H1 (cell line): ENCODE measurements around the gene CD47. TPM values are rescaled to one million over a fixed set of nuclear protein-coding genes. Genes with fewer than 3 reads are reported as not detected.

Source experiments
- CTCF ChIA-PET: fragments of 300-600 bp; sonication (Branson Sonifier 250); formaldehyde crosslinking; loops from one replicate; lab custom pipeline; 2021; ENCODE audit not compliant: partially characterized antibody; lab: Charles Lee
- POLR2A ChIA-PET: fragments of 300-600 bp; sonication (Branson Sonifier 250); formaldehyde crosslinking; loops from one replicate; lab custom pipeline; 2021; ENCODE audit warnings: inconsistent platforms; ENCODE audit not compliant: partially characterized antibody; lab: Charles Lee
- DNase-seq, 2 experiments: peaks; one replicate each; pipeline versions ENCODE4 v3.0.0 to v3.0.0-alpha.2; 2010 to 2022; ENCODE audit warnings: low spot score in 2 of 2, low read depth in 1 of 2, mixed read lengths in 1 of 2
- FAIRE-seq: peaks from 2 replicates; lab custom pipeline; 2011; peaks lifted over from hg19 to GRCh38; lab: Jason Lieb, UNC
- H2AFZ ChIP-seq: 2 replicates; pipeline ENCODE4 v1.8.1; 2012; ENCODE audit warnings: low read length, inconsistent platforms
- H2AK5ac ChIP-seq: 2 replicates; pipeline ENCODE4 v1.6.1; 2013; ENCODE audit warnings: low read depth, low read length
- H2BK120ac ChIP-seq: replicated peaks from 2 replicates; pipeline ENCODE3; 2013; ENCODE audit warnings: low read depth, low read length, inconsistent platforms
- H2BK12ac ChIP-seq: 2 replicates; pipeline ENCODE4 v1.6.1; 2013; ENCODE audit warnings: low read depth, low read length
- H2BK15ac ChIP-seq: 2 replicates; pipeline ENCODE4 v1.6.1; 2013; ENCODE audit warnings: low read length
- H2BK20ac ChIP-seq: 2 replicates; pipeline ENCODE4 v1.6.1; 2013; ENCODE audit warnings: low read length
- H2BK5ac ChIP-seq: 2 replicates; pipeline ENCODE4 v1.6.1; 2013; ENCODE audit warnings: low read depth, low read length
- H3K14ac ChIP-seq: 2 replicates; pipeline ENCODE4 v1.6.1; 2013; ENCODE audit warnings: inconsistent platforms; ENCODE audit not compliant: insufficient read length
- H3K18ac ChIP-seq: 2 replicates; pipeline ENCODE4 v1.6.1; 2013; ENCODE audit warnings: low read length; ENCODE audit errors: extremely low read depth
- H3K23ac ChIP-seq: 2 replicates; pipeline ENCODE4 v1.6.1; 2013; ENCODE audit warnings: inconsistent platforms; ENCODE audit not compliant: insufficient read length
- H3K23me2 ChIP-seq: 2 replicates; pipeline ENCODE4 v1.6.1; 2013; ENCODE audit warnings: low read depth, low read length
- H3K27ac ChIP-seq: 2 replicates; pipeline ENCODE4 v1.6.1; 2011; ENCODE audit warnings: low read depth, low read length, inconsistent platforms
- H3K27me3 ChIP-seq, 4 experiments: replicated peaks in 1 of 4; 1 replicate in 1 of 4; 2 replicates in 3 of 4; pipeline versions ENCODE4 v1.6.1 to v1.8.1; 2011 to 2013; ENCODE audit warnings: low read length in 3 of 4, mild to moderate bottlenecking in 3 of 4, inconsistent platforms in 2 of 4, mixed read lengths in 2 of 4, moderate library complexity in 1 of 4; ENCODE audit not compliant: control insufficient read depth in 3 of 4, insufficient read depth in 3 of 4; ENCODE audit errors: extremely low read depth in 1 of 4
- H3K36me3 ChIP-seq, 4 experiments: 2 replicates each; pipeline versions ENCODE4 v1.6.1 to v1.8.1; 2011 to 2013; ENCODE audit warnings: mild to moderate bottlenecking in 4 of 4, low read length in 3 of 4, moderate library complexity in 2 of 4, control low read depth in 1 of 4, inconsistent platforms in 1 of 4; ENCODE audit not compliant: insufficient read depth in 4 of 4, control insufficient read depth in 2 of 4
- H3K4ac ChIP-seq: replicated peaks from 2 replicates; pipeline ENCODE3; 2013; ENCODE audit warnings: low read length, low read depth, mixed read lengths, inconsistent platforms; ENCODE audit not compliant: insufficient read length
- H3K4me1 ChIP-seq, 4 experiments: replicated peaks in 1 of 4; 1 replicate in 1 of 4; 2 replicates in 3 of 4; pipeline versions ENCODE4 v1.6.1 to v1.8.1; 2011 to 2013; ENCODE audit warnings: low read length in 3 of 4, inconsistent platforms in 2 of 4, mixed read lengths in 1 of 4; ENCODE audit not compliant: insufficient read depth in 4 of 4, control insufficient read depth in 3 of 4
- H3K4me2 ChIP-seq, 2 experiments: 2 replicates each; pipeline versions ENCODE4 v1.6.1 to v1.8.1; 2011 to 2013; ENCODE audit warnings: low read depth in 2 of 2, low read length in 2 of 2, control low read depth in 1 of 2, inconsistent platforms in 1 of 2, mild to moderate bottlenecking in 1 of 2; ENCODE audit not compliant: insufficient read depth in 1 of 2
- H3K4me3 ChIP-seq, 4 experiments: fragments of 200-600, 300-600 bp in 1 of 4; sonication (generic), shearing (Covaris generic), sonication (Bioruptor Twin) in 1 of 4; 2 replicates each; pipeline versions ENCODE4 v1.5.1 to v1.8.1; 2011 to 2016; ENCODE audit warnings: low read length in 4 of 4, low read depth in 3 of 4, control low read depth in 2 of 4, inconsistent platforms in 2 of 4, mild to moderate bottlenecking in 2 of 4, mixed read lengths in 1 of 4, moderate library complexity in 1 of 4; ENCODE audit not compliant: insufficient read depth in 2 of 4; ENCODE audit errors: extremely low read depth in 1 of 4
- H3K56ac ChIP-seq: replicated peaks from 2 replicates; pipeline ENCODE3; 2013; ENCODE audit warnings: low read depth, mild to moderate bottlenecking, mixed read lengths, low read length, inconsistent platforms; ENCODE audit not compliant: insufficient read length
- H3K79me1 ChIP-seq: 2 replicates; pipeline ENCODE4 v1.6.1; 2013; ENCODE audit warnings: low read depth, low read length, control low read depth
- H3K79me2 ChIP-seq, 2 experiments: 2 replicates each; pipeline versions ENCODE4 v1.6.1 to v1.8.1; 2012 to 2013; ENCODE audit warnings: low read length in 2 of 2, mild to moderate bottlenecking in 2 of 2, inconsistent platforms in 1 of 2; ENCODE audit not compliant: insufficient read depth in 2 of 2, control insufficient read depth in 1 of 2
- H3K9ac ChIP-seq, 4 experiments: replicated peaks in 1 of 4; 1 replicate in 1 of 4; 2 replicates in 3 of 4; pipeline versions ENCODE4 v1.6.1 to v1.8.1; 2011 to 2013; ENCODE audit warnings: low read depth in 3 of 4, low read length in 3 of 4, control low read depth in 2 of 4, mild to moderate bottlenecking in 2 of 4, moderate library complexity in 2 of 4, inconsistent platforms in 1 of 4; ENCODE audit errors: extremely low read depth in 1 of 4
- H3K9me3 ChIP-seq, 2 experiments: 2 replicates each; pipeline versions ENCODE4 v1.6.1 to v1.8.1; 2012 to 2013; ENCODE audit warnings: mild to moderate bottlenecking in 2 of 2, moderate library complexity in 2 of 2, control low read depth in 1 of 2, inconsistent platforms in 1 of 2, low read depth in 1 of 2, low read length in 1 of 2, mixed read lengths in 1 of 2; ENCODE audit not compliant: insufficient read depth in 2 of 2
- H4K20me1 ChIP-seq, 2 experiments: replicated peaks in 1 of 2; 2 replicates each; pipeline versions ENCODE3 to v1.8.1; 2011 to 2013; ENCODE audit warnings: inconsistent platforms in 2 of 2, low read length in 2 of 2, mild to moderate bottlenecking in 1 of 2; ENCODE audit not compliant: insufficient read depth in 2 of 2, control insufficient read depth in 1 of 2
- H4K5ac ChIP-seq: 2 replicates; pipeline ENCODE4 v1.6.1; 2013; ENCODE audit warnings: low read length, low read depth, mixed read lengths, inconsistent platforms; ENCODE audit not compliant: insufficient read length
- H4K8ac ChIP-seq: 2 replicates; pipeline ENCODE4 v1.8.0; 2013; ENCODE audit warnings: mild to moderate bottlenecking, moderate library complexity, low read length, inconsistent platforms; ENCODE audit not compliant: insufficient read depth; ENCODE audit errors: extremely low read depth
- H4K91ac ChIP-seq: replicated peaks from 2 replicates; pipeline ENCODE3; 2013; ENCODE audit warnings: low read length, mixed read lengths, inconsistent platforms; ENCODE audit not compliant: insufficient read length
- CHD1 ChIP-seq: IDR thresholded peaks from 2 replicates; pipeline ENCODE4 v1.6.1; 2012; ENCODE audit warnings: low read depth, low read length, improper control_type of control experiment
- GABPA ChIP-seq: IDR thresholded peaks from 2 replicates; pipeline ENCODE4 v1.6.1; 2011; ENCODE audit warnings: mild to moderate bottlenecking, low read length, moderate library complexity, borderline replicate concordance; ENCODE audit not compliant: insufficient read depth
- JUN ChIP-seq: IDR thresholded peaks from 2 replicates; pipeline ENCODE4 v1.6.1; 2011; ENCODE audit warnings: low read depth, mild to moderate bottlenecking, improper control_type of control experiment, low read length
- KDM4A ChIP-seq: IDR thresholded peaks from one replicate; pipeline ENCODE4 v1.7.1; 2012; ENCODE audit warnings: low read depth, mild to moderate bottlenecking, moderate library complexity, low read length, inconsistent platforms; ENCODE audit not compliant: severe bottlenecking
- MAFK ChIP-seq: IDR thresholded peaks from 2 replicates; pipeline ENCODE4 v1.6.1; 2012; ENCODE audit warnings: low read depth, mild to moderate bottlenecking, improper control_type of control experiment, low read length
- NRF1 ChIP-seq: IDR thresholded peaks from 2 replicates; pipeline ENCODE4 v1.6.1; 2011; ENCODE audit warnings: mild to moderate bottlenecking, low read depth, low read length, improper control_type of control experiment
- PHF8 ChIP-seq: fragments of 200-600 bp; sonication (generic); conservative IDR thresholded peaks from 2 replicates; pipeline ENCODE4 v1.7.1; 2012; ENCODE audit warnings: low read depth, mild to moderate bottlenecking, inconsistent platforms, low read length, moderate library complexity
- POLR2AphosphoS5 ChIP-seq: IDR thresholded peaks from 2 replicates; pipeline ENCODE4 v1.6.1; 2011; ENCODE audit warnings: low read depth, low read length
- SAP30 ChIP-seq: fragments of 300-600 bp; sonication (generic); IDR thresholded peaks from 2 replicates; pipeline ENCODE4 v1.7.1; 2012; ENCODE audit warnings: low read length, moderate library complexity, mild to moderate bottlenecking, inconsistent platforms; ENCODE audit not compliant: insufficient read depth, insufficient replicate concordance
- SIN3A ChIP-seq, 2 experiments: IDR thresholded peaks in 1 of 2; conservative IDR thresholded peaks in 1 of 2; 2 replicates each; pipeline ENCODE4 v1.6.1; 2011 to 2012; ENCODE audit warnings: low read length in 2 of 2, improper control_type of control experiment in 1 of 2, low read depth in 1 of 2, mild to moderate bottlenecking in 1 of 2
- SIX5 ChIP-seq: IDR thresholded peaks from 2 replicates; pipeline ENCODE4 v1.6.1; 2011; ENCODE audit warnings: mild to moderate bottlenecking, low read depth, low read length
- SP1 ChIP-seq: IDR thresholded peaks from 2 replicates; pipeline ENCODE4 v1.6.1; 2011; ENCODE audit warnings: low read depth, low read length
- SP2 ChIP-seq: IDR thresholded peaks from 2 replicates; pipeline ENCODE4 v1.6.1; 2012; ENCODE audit warnings: mild to moderate bottlenecking, low read length, inconsistent platforms
- SP4 ChIP-seq: IDR thresholded peaks from 2 replicates; pipeline ENCODE4 v1.6.1; 2012; ENCODE audit warnings: low read length, inconsistent platforms
- polyA plus RNA-seq, 7 experiments: library from polyadenylated mRNA; depleted of rRNA in 3 of 7; stranded (reverse) in 5 of 7; unstranded in 2 of 7; fragments of >200 nt in 5 of 7; fragments of 200-250 nt in 2 of 7; gene quantifications; 1 replicate in 5 of 7; 2 replicates in 1 of 7; 4 replicates in 1 of 7; pipeline versions ENCODE4 v1.2.1 to v1.2.3, GENCODE V29; 2011 to 2013; ENCODE audit warnings: missing spikeins in 2 of 7, mixed read lengths in 2 of 7
- total RNA-seq: library from RNA; stranded (reverse); fragmentation: NEBNext Ultra II Directional; extraction: Animal tissue kit (Norgen Biotek cat#: 25700); gene quantifications from 2 replicates; pipeline ENCODE4 v1.2.1, GENCODE V29; 2021
- TF ChIP-seq, protein P1 (sequence below): IDR thresholded peaks from 2 replicates; pipeline ENCODE4 v1.6.1; 2011; ENCODE audit warnings: low read depth, mild to moderate bottlenecking, low read length; ENCODE audit not compliant: insufficient read depth
- TF ChIP-seq, protein P2 (sequence below): IDR thresholded peaks from 2 replicates; pipeline ENCODE4 v1.6.1; 2012; ENCODE audit warnings: inconsistent platforms

Gene CD47
- total and polyA plus RNA-seq, 2 of the 8 experiments (the other 6 are each of a cell fraction or from before 2014, with no cell fraction given) = 14.4 to 19.3 TPM

GRCh38 chr3:108065096-108065495 lies 25.7 kb downstream of the CD47 start:
- CTCF ChIA-PET = no interaction called here
- FAIRE-seq = no peak
- TF ChIP-seq SIN3A (conservative IDR thresholded peaks at IDR 0.05 in 1 of 2, IDR thresholded peaks at IDR 0.05 in 1 of 2; ENCODE audit: low read depth in 1 of 2, low read length in 2 of 2) = no peak
- no peak for TF ChIP-seq JUN
- no peak for TF ChIP-seq SP4
- TF ChIP-seq POLR2AphosphoS5 = no peak
- no peak for TF ChIP-seq SIX5
- TF ChIP-seq, protein P1, sequence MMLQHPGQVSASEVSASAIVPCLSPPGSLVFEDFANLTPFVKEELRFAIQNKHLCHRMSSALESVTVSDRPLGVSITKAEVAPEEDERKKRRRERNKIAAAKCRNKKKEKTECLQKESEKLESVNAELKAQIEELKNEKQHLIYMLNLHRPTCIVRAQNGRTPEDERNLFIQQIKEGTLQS = no peak
- TF ChIP-seq KDM4A = no peak
- TF ChIP-seq CHD1 = no peak
- no peak for TF ChIP-seq MAFK
- TF ChIP-seq SP1 = no peak
- TF ChIP-seq, protein P2, sequence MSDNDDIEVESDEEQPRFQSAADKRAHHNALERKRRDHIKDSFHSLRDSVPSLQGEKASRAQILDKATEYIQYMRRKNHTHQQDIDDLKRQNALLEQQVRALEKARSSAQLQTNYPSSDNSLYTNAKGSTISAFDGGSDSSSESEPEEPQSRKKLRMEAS = no peak
- TF ChIP-seq NRF1 = no peak
- no peak for TF ChIP-seq SAP30
- TF ChIP-seq GABPA = no peak
- no peak for TF ChIP-seq SP2
- no peak for TF ChIP-seq PHF8

More at GRCh38 chr3:108065096-108065495, 25.7 kb downstream of the CD47 start:
- Histone ChIP-seq H3K4me1 (peaks cover 0 to 4% (median 1%) of the 10 kb centered on the region in 4 experiments; a peak in 2 of 7 replicates), H4K20me1 (no peaks in the 10 kb centered on the region), H3K9ac (no peak overlapping the region), H2AK5ac (no peak overlapping the region), H3K14ac (no peak overlapping the region), H3K9me3 (no peaks in the 10 kb centered on the region), H2BK5ac (no peak overlapping the region), H4K5ac (no peak overlapping the region), H3K27me3 (no peaks in the 10 kb centered on the region), H2BK20ac (no peak overlapping the region), H2BK120ac (no peak overlapping the region), H2BK15ac (no peak overlapping the region), H2AFZ (no peak overlapping the region), H3K36me3 (no peaks in the 10 kb centered on the region), H3K23ac (no peak overlapping the region), H3K4me2 (no peak overlapping the region), H3K4ac (no peak overlapping the region), H3K79me2 (no peaks in the 10 kb centered on the region), H3K23me2 (no peaks in the 10 kb centered on the region), H3K56ac (no peak overlapping the region), H3K18ac (no peak overlapping the region), H2BK12ac (no peak overlapping the region), H3K4me3 (no peak overlapping the region), H4K91ac (no peak overlapping the region), H4K8ac (no peak overlapping the region), H3K27ac (no peak overlapping the region), H3K79me1 (no peaks in the 10 kb centered on the region)
- POLR2A ChIA-PET = no interaction called here
- DNase-seq = no peak
